HUES64 (cell line): ENCODE data around the gene CBX4.
A peak's percentile ranks its signal among the peaks of the same experiment; 100 is the strongest.

Experiments used
- H3K27ac ChIP-seq: 2 replicates; pipeline ENCODE4 v1.7.0; 2013; ENCODE audit warnings: low read depth, low read length, inconsistent platforms
- H3K27me3 ChIP-seq: 2 replicates; pipeline ENCODE4 v1.6.1; 2013; ENCODE audit warnings: mild to moderate bottlenecking, low read length; ENCODE audit not compliant: insufficient read depth
- H3K36me3 ChIP-seq: 2 replicates; pipeline ENCODE4 v1.6.1; 2013; ENCODE audit warnings: mild to moderate bottlenecking, low read length; ENCODE audit not compliant: insufficient read depth
- H3K4me1 ChIP-seq: 2 replicates; pipeline ENCODE4 v1.6.1; 2013; ENCODE audit warnings: mild to moderate bottlenecking, low read length, moderate library complexity; ENCODE audit not compliant: insufficient read depth
- H3K4me3 ChIP-seq: 2 replicates; pipeline ENCODE4 v1.5.1; 2013; ENCODE audit warnings: mild to moderate bottlenecking, low read length, moderate library complexity
- H3K9ac ChIP-seq: 2 replicates; pipeline ENCODE4 v1.6.1; 2013; ENCODE audit warnings: mild to moderate bottlenecking, low read depth, low read length
- H3K9me3 ChIP-seq: 2 replicates; pipeline ENCODE4 v1.6.1; 2013; ENCODE audit warnings: low read depth, low read length; ENCODE audit not compliant: insufficient read depth
- WGBS: fragments of 150-250, 120-280 bp; methylation state at CpG from one replicate; pipeline ENCODE4 v1.1.7; 2013; ENCODE audit warnings: missing lambda C conversion rate; 5-methylcytosine and 5-hydroxymethylcytosine counted together

The CBX4 gene

DNA sequence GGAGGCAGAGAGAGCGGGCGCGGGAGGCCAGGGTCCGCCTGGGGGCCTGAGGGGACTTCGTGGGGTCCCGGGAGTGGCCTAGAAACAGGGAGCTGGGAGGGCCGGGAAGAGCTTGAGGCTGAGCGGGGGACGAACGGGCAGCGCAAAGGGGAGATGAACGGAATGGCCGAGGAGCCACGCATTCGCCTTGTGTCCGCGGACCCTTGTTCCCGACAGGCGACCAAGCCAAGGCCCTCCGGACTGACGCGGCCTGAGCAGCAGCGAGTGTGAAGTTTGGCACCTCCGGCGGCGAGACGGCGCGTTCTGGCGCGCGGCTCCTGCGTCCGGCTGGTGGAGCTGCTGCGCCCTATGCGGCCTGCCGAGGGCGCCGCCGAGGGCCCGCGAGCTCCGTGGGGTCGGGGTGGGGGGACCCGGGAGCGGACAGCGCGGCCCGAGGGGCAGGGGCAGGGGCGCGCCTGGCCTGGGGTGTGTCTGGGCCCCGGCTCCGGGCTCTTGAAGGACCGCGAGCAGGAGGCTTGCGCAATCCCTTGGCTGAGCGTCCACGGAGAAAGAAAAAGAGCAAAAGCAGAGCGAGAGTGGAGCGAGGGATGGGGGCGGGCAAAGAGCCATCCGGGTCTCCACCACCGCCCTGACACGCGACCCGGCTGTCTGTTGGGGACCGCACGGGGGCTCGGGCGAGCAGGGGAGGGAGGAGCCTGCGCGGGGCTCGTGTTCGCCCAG is 1.2 kb upstream of the CBX4 start:
- no peaks in the 10 kb centered on the region; the same call in 1 of the 2 replicates for H3K9me3 ChIP-seq
- peaks cover 89% of the 10 kb centered on the region for H3K27me3 ChIP-seq
- H3K27ac ChIP-seq = no peak overlapping the region
- H3K36me3 ChIP-seq = no peaks in the 10 kb centered on the region
- H3K9ac ChIP-seq = no peak overlapping the region
- 8% methylated on average over 74 of the region's 74 CpGs for WGBS
- peaks cover 22% of the 10 kb centered on the region for H3K4me1 ChIP-seq
- peak overlapping the region; percentile 46; the same call in 1 of the 2 replicates for H3K4me3 ChIP-seq

DNA sequence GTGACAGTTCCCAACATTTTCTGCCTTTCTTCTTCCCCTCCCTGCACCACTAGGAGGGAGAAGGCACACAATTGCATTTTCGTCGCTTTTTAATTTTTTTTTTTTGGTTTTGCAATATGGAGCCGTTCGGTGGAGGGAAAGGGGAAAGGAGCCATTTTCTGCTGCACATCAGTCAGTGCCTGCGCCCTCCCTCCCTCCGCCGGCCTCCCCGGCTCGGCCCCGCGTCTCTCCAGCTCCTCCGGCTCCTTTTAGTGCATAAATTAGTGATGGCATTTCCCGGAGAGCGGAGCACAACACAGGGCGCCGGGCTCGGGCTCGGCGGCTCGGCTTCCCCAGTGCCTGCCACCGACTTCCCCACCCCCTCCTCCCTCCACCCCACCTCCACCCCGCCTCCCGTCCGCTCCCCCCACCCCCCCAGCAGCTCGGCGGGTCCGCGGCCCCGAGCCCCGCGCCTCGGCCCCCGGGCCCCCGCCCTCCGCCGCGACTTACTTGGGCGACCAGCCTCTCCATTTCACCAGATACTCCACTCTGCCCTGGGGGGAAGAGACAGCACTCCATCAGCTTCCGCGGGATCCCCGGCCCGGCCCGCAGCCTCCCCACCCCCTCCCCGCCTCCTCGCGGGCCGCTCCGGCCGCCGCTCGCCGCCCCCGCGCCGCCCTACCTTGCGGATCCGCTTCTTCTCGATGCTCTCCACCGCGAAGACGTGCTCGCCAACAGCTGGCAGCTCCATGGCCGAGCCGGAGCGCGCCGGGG is 542 bp downstream of the CBX4 start:
- Histone ChIP-seq H3K27ac (peak overlapping the region; percentile 70; the same call in 1 of the 2 replicates), H3K36me3 (no peaks in the 10 kb centered on the region), H3K27me3 (peaks cover 90% of the 10 kb centered on the region), H3K9me3 (no peaks in the 10 kb centered on the region; the same call in 1 of the 2 replicates), H3K4me1 (peaks cover 21% of the 10 kb centered on the region), H3K4me3 (peak overlapping the region; percentile 61), H3K9ac (no peak overlapping the region; the same call in 1 of the 2 replicates)
- under 1% methylated on average over 43 of the region's 67 CpGs for WGBS

DNA sequence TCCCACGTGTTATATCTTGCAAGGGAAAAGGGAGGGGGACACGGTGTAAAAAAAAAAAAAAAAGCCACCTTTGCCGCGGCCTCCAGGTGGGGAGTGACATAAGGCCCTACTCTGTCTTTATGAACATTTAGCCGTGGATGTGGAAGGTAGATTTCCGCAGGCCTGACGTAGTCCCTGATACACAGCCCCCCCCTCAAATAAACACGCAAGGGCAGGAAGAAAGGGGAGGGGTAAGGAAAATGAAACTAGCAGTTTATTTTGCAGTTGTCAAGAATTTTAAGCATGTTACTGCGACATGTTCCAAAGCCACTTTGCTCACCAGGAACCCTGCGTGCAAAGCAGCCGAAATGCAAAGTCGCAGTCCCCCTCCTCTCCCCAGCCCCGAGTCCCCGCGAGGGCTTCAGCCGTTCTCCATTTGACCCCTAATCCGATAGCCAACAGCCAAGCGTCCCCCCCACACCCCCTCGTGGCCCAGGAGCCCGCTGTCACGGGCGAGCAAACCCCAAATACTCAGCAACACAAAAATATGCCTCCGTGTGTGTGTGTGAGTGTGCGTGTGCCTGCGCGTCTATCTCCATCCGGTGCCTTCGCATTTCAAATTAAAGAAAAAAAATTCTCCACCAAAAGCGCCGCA is 1.2 kb downstream of the CBX4 start:
- Histone ChIP-seq H3K36me3 (no peaks in the 10 kb centered on the region), H3K9me3 (no peaks in the 10 kb centered on the region; the same call in 1 of the 2 replicates), H3K9ac (no peak overlapping the region; the same call in 1 of the 2 replicates), H3K27me3 (peaks cover 90% of the 10 kb centered on the region), H3K4me3 (peak overlapping the region; percentile 61), H3K4me1 (peaks cover 27% of the 10 kb centered on the region), H3K27ac (no peak overlapping the region)
- WGBS = under 1% methylated on average over 20 of the region's 30 CpGs

DNA sequence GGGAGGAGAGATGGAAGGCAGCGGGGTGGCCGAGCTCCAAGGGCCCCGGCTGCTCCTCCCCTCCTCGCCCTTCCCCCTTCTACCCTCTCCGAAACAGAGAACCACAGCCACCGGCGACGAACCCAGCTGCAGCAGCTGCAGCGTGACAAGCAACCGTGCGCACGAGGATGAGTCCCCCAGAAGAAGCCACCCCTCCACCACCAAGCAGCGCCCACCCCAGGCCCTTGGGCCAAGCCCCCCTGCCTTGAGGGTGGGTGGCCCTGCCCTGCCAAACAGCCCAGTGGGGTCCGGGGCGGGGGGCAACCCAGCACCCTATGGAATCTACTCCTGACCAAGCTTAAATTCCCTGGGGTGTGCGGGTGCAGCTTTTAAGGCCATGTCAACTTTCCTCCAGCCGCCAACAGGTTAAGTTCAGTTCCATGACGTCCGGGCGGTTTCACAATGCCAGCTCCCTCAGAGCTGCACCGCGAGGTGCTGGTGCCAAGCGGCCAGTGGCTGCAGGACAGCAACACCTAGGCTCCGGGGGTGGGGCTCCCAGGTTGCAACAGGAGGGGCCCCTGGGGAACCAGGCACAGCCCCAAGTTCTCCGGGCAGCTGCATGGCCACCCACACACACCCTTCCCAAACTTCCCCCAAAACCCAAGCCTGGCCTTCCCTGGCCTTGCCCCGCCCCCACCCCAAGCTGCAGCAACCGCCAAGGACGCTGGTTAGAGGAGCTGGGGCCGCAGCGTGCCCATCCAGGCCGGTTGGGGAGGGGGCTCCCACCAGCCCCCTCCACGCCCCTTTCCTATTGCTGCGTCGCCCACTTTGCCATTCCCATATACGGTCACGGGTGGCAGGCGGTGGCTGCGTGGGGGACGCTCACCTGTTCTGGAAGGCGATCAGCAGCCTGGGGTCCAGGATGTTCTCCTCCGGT is 2.0 kb downstream of the CBX4 start:
- H3K9me3 ChIP-seq = no peaks in the 10 kb centered on the region; the same call in 1 of the 2 replicates
- peaks cover 90% of the 10 kb centered on the region for H3K27me3 ChIP-seq
- no peak overlapping the region for H3K9ac ChIP-seq
- 1% methylated on average over 41 of the region's 41 CpGs for WGBS
- no peaks in the 10 kb centered on the region for H3K36me3 ChIP-seq
- peak overlapping the region; percentile 61 for H3K4me3 ChIP-seq
- H3K27ac ChIP-seq = no peak overlapping the region; the same call in 1 of the 2 replicates
- peaks cover 28% of the 10 kb centered on the region for H3K4me1 ChIP-seq

DNA sequence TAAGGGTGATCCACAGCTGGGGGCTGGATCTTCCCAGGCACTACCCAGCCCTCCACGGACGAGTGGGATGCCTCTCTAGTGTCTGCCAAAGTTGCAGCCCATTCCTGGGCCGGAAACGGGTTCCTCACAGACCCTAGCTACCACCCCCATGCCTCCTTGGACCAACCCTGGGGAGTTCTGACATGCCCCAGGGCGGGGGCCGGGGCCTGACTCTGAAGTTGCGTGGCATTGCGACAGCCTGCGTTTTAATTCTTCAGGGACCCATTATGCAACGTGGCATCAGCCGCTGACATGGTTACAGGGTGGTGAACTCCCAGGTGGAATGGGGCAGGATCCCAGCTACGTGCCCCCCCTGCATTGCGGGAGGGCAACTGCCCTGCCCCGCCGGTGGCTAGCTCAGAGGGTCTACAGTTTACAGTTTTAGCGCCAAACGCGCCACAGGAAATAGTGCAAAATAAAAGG is 2.7 kb downstream of the CBX4 start:
- WGBS = under 1% methylated on average over 18 of the region's 18 CpGs
- peak overlapping the region; percentile 61 for H3K4me3 ChIP-seq
- peaks cover 29% of the 10 kb centered on the region for H3K4me1 ChIP-seq
- H3K27me3 ChIP-seq = peaks cover 90% of the 10 kb centered on the region
- H3K36me3 ChIP-seq = no peaks in the 10 kb centered on the region
- H3K9ac ChIP-seq = no peak overlapping the region
- H3K27ac ChIP-seq = no peak overlapping the region
- no peaks in the 10 kb centered on the region; the same call in 1 of the 2 replicates for H3K9me3 ChIP-seq

DNA sequence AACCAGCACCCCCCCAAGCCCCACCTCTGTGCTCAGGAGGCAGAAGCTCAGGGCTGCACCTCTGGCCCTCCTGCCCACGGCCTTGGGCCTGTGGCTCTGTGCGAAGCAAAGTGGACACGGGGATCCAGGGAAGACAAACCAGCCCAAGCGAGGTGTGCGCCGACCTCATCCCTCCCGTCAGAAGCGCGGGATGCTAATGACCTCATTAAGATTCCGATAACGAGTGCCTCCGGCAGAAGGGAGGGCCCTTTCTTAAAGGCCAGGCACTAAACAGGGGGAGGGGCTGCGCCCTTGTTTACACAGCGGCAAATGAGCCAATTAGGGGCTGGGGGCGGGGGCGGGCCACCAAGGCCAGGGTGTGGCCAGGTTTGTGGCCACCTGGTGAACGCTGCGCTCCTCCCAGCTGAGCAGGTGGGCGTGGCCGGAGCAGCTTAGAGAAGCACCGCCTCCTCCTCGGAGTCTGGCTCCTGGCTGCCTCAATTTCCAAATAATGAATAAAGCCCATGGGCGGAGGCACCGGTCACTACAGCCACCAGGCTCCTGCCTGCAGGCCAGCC is 3.2 kb downstream of the CBX4 start:
- Histone ChIP-seq H3K9ac (no peak overlapping the region), H3K4me3 (peak overlapping the region; percentile 61), H3K27ac (no peak overlapping the region; the same call in 1 of the 2 replicates), H3K36me3 (no peaks in the 10 kb centered on the region), H3K27me3 (peaks cover 90% of the 10 kb centered on the region), H3K4me1 (peaks cover 33% of the 10 kb centered on the region), H3K9me3 (no peaks in the 10 kb centered on the region; the same call in 1 of the 2 replicates)
- 1% methylated on average over 24 of the region's 24 CpGs for WGBS

DNA sequence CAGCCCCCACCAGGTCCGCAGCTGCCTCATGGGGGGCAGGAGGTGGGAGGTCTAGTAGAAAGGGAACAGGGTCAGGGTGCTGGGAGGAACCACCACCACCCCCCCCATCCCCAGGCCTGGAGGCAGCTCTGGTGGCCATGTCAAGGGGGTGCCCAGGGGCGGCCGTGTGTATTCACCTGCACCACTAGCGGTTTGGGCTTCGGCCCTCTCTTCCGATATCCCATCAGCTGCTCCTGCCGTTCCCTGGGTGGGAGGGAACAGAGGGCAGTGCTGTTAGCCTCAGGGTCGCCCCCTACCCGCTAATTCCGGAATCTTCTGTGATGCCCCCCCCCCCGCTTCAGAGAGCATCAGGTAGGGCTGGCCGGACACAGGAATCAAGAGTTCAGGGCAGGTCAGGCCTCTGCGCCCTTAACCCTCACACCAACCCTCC is 3.8 kb downstream of the CBX4 start:
- Histone ChIP-seq H3K9me3 (no peaks in the 10 kb centered on the region; the same call in 1 of the 2 replicates), H3K36me3 (no peaks in the 10 kb centered on the region), H3K27ac (no peak overlapping the region; the same call in 1 of the 2 replicates), H3K4me1 (peaks cover 36% of the 10 kb centered on the region), H3K4me3 (peak overlapping the region; percentile 34; the same call in 1 of the 2 replicates), H3K9ac (no peak overlapping the region), H3K27me3 (peaks cover 90% of the 10 kb centered on the region)
- WGBS = 4% methylated on average over 13 of the region's 13 CpGs

DNA sequence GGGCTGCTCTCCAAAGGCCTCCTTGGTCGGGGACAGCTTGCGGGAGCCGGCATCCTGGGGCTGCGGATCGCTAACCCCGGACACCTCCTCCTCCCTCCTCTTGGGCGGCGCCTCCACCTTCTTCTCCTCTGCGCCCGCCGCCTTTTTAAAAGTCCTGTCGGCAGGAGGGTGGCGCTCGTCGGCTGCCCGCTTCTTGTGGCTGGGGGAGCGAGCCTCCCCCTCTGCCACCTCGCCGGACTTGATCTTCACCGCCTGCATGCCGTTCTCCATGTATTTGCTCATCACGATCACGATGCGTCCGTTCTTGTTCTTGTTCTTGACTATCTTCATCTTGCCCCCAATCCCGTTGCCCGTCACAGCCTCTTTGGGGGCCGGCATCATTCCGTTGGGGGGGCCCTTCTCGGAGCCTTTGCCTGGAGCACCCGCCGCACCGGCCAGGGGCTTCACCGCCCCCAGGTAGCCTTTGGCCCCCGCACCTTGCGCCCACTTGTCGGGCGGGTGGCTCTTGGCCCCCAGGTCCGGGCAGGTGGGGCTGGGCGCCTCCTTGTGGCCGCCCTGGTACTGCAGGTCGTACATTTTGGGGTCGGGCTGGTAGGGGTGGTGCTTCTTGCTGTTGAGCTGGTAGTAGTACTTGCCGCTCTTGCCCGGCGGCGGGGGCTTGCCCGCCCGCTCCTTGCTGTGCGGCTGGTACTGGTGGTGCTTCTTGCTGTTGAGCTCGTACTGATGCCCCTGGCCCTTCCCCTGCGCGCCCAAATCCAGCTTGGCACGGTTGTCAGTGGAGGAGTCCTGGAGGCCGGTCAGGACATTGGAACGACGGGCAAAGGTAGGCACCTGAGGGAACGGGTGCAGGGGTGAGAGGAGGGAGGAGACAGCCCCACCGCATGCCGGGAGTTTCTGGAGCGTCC is 4.4 kb downstream of the CBX4 start:
- Histone ChIP-seq H3K27ac (no peak overlapping the region; the same call in 1 of the 2 replicates), H3K9me3 (no peaks in the 10 kb centered on the region), H3K9ac (no peak overlapping the region), H3K36me3 (no peaks in the 10 kb centered on the region), H3K27me3 (peaks cover 90% of the 10 kb centered on the region), H3K4me3 (peak overlapping the region; percentile 24; the same call in 1 of the 2 replicates), H3K4me1 (peaks cover 40% of the 10 kb centered on the region)
- WGBS = 3% methylated on average over 61 of the region's 61 CpGs

DNA sequence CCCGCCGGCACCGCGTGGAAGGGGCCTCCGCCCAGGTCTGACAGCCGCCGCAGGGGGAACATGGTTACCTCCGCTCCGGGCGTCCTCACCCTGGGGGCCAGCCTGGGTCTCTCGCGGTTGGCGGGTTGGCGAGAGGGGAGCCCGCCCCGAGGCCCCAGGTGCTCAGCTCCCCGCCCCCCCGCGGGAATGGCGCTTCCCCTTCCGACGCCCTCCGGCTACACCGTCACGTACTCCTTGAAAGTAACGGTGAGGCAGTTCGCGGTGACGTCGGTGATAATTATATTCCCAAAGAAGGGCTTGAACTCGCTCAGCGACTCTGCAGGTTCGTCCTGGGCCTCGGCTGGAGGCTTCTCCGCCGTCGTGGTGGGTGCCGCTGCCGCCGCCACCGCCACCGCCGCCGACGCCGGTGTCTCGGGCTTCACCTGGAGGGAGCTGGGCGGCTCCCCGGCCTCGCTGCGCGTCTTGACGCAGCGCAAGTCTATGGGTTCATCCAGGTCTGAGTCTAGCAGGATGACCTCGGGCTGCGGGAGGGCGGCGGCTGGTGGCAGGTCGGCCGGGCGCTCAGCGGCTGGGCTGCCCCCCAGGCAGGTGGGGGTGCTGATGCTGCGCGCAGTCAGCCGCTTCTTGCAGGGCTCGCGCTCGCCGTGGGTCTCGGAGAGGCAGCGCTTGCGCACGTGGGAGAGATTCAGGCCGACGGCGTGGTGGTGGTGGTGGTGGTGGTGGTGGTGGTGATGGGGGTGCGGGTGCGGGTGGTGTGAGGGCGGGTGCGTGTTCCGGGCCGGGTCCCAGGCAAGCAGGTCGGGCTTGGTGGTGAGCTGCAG is 5.3 kb downstream of the CBX4 start:
- Histone ChIP-seq H3K4me1 (peaks cover 42% of the 10 kb centered on the region), H3K36me3 (no peaks in the 10 kb centered on the region), H3K4me3 (peak overlapping the region; percentile 24; the same call in 1 of the 2 replicates), H3K9ac (no peak overlapping the region), H3K27ac (no peak overlapping the region), H3K9me3 (no peaks in the 10 kb centered on the region), H3K27me3 (peaks cover 96% of the 10 kb centered on the region)
- 4% methylated on average over 83 of the region's 83 CpGs for WGBS
